PFSK-1 (cell line): Measurements from ENCODE around the gene IMPA2.

Source experiments
- POLR2AphosphoS5 ChIP-seq: IDR thresholded peaks from 2 replicates; pipeline ENCODE4 v1.6.1; 2012; ENCODE audit warnings: low read depth, mild to moderate bottlenecking, control low read depth, low read length, moderate library complexity
- SIN3A ChIP-seq: IDR thresholded peaks from 2 replicates; pipeline ENCODE4 v1.6.1; 2012; ENCODE audit warnings: mild to moderate bottlenecking, low read length, moderate library complexity, borderline replicate concordance; ENCODE audit not compliant: insufficient read depth
- TAF1 ChIP-seq: IDR thresholded peaks from 2 replicates; pipeline ENCODE4 v1.6.1; 2012; ENCODE audit warnings: low read length, control low read depth, borderline replicate concordance; ENCODE audit not compliant: insufficient read depth
- TF ChIP-seq, protein P1 (sequence below), 2 experiments: IDR thresholded peaks; 2 replicates each; pipeline versions ENCODE4 v1.6.1 to v1.8.0; 2011 to 2012; ENCODE audit warnings: low read depth in 2 of 2, low read length in 2 of 2, control low read depth in 1 of 2, inconsistent platforms in 1 of 2, mild to moderate bottlenecking in 1 of 2, moderate library complexity in 1 of 2; ENCODE audit not compliant: insufficient read depth in 1 of 2

- 0 out of 2 replicates have a peak, but pooled peaks have one; percentile 6 for TF ChIP-seq TAF1
- TF ChIP-seq POLR2AphosphoS5, result 0 out of 2 replicates have a peak, but pooled peaks have one; percentile 6
- TF ChIP-seq, protein P1, sequence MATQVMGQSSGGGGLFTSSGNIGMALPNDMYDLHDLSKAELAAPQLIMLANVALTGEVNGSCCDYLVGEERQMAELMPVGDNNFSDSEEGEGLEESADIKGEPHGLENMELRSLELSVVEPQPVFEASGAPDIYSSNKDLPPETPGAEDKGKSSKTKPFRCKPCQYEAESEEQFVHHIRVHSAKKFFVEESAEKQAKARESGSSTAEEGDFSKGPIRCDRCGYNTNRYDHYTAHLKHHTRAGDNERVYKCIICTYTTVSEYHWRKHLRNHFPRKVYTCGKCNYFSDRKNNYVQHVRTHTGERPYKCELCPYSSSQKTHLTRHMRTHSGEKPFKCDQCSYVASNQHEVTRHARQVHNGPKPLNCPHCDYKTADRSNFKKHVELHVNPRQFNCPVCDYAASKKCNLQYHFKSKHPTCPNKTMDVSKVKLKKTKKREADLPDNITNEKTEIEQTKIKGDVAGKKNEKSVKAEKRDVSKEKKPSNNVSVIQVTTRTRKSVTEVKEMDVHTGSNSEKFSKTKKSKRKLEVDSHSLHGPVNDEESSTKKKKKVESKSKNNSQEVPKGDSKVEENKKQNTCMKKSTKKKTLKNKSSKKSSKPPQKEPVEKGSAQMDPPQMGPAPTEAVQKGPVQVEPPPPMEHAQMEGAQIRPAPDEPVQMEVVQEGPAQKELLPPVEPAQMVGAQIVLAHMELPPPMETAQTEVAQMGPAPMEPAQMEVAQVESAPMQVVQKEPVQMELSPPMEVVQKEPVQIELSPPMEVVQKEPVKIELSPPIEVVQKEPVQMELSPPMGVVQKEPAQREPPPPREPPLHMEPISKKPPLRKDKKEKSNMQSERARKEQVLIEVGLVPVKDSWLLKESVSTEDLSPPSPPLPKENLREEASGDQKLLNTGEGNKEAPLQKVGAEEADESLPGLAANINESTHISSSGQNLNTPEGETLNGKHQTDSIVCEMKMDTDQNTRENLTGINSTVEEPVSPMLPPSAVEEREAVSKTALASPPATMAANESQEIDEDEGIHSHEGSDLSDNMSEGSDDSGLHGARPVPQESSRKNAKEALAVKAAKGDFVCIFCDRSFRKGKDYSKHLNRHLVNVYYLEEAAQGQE (IDR thresholded peaks at IDR 0.05; ENCODE audit: insufficient read depth in 1 of 2, low read depth in 2 of 2, low read length in 2 of 2), result no peak
- TF ChIP-seq SIN3A, result no peak
These were observed 448 bp downstream of the IMPA2 start for GRCh38 chr18:11981543-11982366.
